GM18502 (cell line): Measurements from ENCODE around the gene MS4A5.
"Not testable (repeated sequence)": the region's sequence is repeated elsewhere in the genome, so short reads cannot be mapped to it uniquely, and the experiment has no call there.

Source experiments
- ATAC-seq: cut with Tn5 transposase; IDR thresholded peaks from one replicate; pipeline ENCODE4 v1.9.1; 2021; ENCODE audit warnings: mild to moderate bottlenecking; ENCODE audit not compliant: unreplicated experiment, poor library complexity

The MS4A5 gene

GRCh38 chr11:60429272-60429671, at the start of gene MS4A5:
TSS of gene MS4A5 (plus strand) at chr11:60429572. CDS start at chr11:60429675, 103 bp downstream.
- no peak for ATAC-seq

GRCh38 chr11:60389279-60389910, 40.0 kb upstream of the MS4A5 start:
- ATAC-seq, result peak; percentile 96

GRCh38 chr11:60390419-60390818, 39.0 kb upstream of the MS4A5 start:
- ATAC-seq, result no peak

- ATAC-seq, result no peak
Observed at GRCh38 chr11:60392361-60392760, 37.0 kb upstream of the MS4A5 start.

- no peak for ATAC-seq
Observed at GRCh38 chr11:60393016-60393415, 36.4 kb upstream of the MS4A5 start.

- ATAC-seq, result no peak
Observed at GRCh38 chr11:60394666-60395380, 34.5 kb upstream of the MS4A5 start.

- ATAC-seq, result peak; percentile 22
Observed at GRCh38 chr11:60396382-60396781, 33.0 kb upstream of the MS4A5 start, which contains the start of gene MS4A14. TSS of gene MS4A14 (plus strand) at chr11:60396459. CDS start at chr11:60396579, 120 bp downstream.

GRCh38 chr11:60396799-60397198, 32.6 kb upstream of the MS4A5 start:
- peak; percentile 84 for ATAC-seq

- no peak for ATAC-seq
Observed at GRCh38 chr11:60420015-60420414, 9.4 kb upstream of the MS4A5 start.

- ATAC-seq, result no peak
Observed at GRCh38 chr11:60422609-60423008, 6.8 kb upstream of the MS4A5 start.

- no peak for ATAC-seq
Observed at GRCh38 chr11:60428517-60428916, 855 bp upstream of the MS4A5 start.

GRCh38 chr11:60431251-60431650, 1.9 kb downstream of the MS4A5 start:
- no peak for ATAC-seq

- no peak for ATAC-seq
Observed at GRCh38 chr11:60433401-60433800, 4.0 kb downstream of the MS4A5 start.

- ATAC-seq, result no peak
Observed at GRCh38 chr11:60447070-60447469, 17.7 kb downstream of the MS4A5 start.

- no peak for ATAC-seq
Observed at GRCh38 chr11:60447846-60448245, 18.5 kb downstream of the MS4A5 start.

- not testable (repeated sequence) for ATAC-seq
Observed at GRCh38 chr11:60451185-60451584, 21.8 kb downstream of the MS4A5 start.

GRCh38 chr11:60454212-60454611, 24.8 kb downstream of the MS4A5 start:
- ATAC-seq, result no peak

- ATAC-seq, result peak; percentile 89
Observed at GRCh38 chr11:60455531-60456042, 26.2 kb downstream of the MS4A5 start, which contains the start of gene MS4A1. TSS of gene MS4A1 (plus strand) at chr11:60455847. CDS start at chr11:60462375, 6,528 bp downstream.

- ATAC-seq, result peak; percentile 40
Observed at GRCh38 chr11:60457576-60457975, 28.2 kb downstream of the MS4A5 start.

GRCh38 chr11:60459345-60459744, 30.0 kb downstream of the MS4A5 start:
- ATAC-seq, result no peak

GRCh38 chr11:60468829-60469228, 39.5 kb downstream of the MS4A5 start:
- ATAC-seq, result no peak
